Measurements from ENCODE around the gene WNK1. TPM values are rescaled to one million over a fixed set of nuclear protein-coding genes. Genes with fewer than 3 reads are reported as not detected.
"Not testable (repeated sequence)": the region's sequence is repeated elsewhere in the genome, so short reads cannot be mapped to it uniquely, and the experiment has no call there.

The WNK1 gene
- polyA plus RNA-seq, 10 donors: 57.4 to 88.3 (median 69.9) TPM

- DNase-seq: no peak
Measured at GRCh38 chr12:909861-910260, 157.5 kb downstream of the WNK1 start.

DNA sequence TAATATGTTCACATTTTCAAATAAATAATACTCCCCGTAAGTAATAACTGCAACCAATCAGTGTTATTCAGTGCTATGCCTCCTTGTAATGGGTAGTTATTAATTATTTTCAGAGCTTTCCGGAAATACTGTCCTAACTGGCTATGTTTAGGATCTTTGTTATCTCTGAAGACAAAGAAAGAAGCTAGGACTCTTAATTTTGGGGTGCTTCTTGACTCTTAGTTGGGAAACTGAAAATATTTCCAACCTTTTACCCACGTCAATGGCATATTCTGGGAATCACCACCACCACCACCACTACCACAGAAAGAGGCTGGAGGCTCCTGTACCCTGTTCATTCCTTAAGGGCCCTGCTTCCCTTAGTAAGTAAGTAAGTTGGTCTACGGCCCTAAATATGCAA lies 158.0 kb downstream of the WNK1 start:
- DNase-seq: no peak

DNA sequence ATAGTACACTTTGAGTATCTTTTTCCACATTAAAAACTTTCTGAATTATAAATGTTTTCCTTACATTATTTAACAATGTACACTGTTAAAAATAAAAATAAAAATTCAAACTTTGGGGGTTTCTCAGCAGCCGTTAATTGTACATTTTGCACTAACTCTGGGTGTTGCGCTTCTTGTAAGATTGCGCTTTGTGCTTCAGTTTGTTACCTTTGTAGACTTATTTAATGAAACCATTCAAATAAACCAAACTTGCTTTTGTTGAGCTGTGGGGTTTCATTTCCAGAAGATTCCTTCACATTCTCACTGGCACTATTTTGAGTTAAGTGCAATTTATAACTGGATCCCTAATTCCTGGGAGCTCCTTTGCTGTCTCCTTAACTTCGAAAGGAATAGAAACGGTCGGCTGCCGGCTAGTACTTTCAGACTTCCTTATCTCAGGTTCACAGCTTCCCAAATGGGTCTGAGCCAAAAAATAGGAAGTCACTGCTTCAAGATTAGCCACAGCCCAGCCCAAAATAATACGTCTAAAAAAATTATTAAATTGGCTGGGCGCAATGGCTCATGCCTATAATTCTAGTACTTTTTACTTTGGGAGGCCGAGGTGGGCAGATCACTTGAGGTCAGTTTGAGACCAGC lies 158.9 kb downstream of the WNK1 start:
- no peak for DNase-seq

DNA sequence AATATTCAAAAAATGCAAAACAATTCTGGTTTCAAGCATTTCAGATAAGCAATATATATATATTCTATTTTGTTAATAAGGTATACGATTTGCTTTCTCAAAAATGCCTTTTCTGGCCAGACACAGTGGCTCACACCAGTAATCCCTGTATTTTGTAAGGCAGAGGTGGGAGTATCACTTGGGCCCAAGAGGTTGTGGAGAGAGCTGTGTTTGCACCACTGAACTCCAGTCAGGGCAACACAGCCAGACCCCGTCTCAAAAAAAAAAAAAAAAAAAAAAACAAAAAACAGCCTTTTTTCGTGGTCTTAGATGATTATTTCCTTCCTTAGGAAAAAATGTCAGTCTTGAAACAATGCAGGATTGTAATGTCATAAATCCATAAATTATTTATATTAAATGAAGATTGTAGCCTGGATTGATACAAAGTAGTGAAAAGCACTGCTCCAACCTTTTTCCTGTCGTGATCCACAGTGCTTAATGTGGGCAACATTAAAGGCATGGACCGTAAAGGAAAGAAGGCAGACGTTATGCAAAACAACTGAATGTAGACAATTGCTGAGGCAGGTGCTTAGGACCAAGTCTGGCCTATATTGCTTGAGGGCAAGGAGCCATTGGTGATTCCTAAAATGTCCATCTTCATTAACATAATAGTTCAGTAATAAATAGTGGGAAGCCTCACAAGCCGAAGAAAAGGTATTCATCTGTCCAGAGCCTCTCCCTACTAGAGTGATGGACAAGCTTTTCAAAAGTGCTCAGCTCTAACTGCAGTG lies 160.3 kb downstream of the WNK1 start:
- DNase-seq: no peak

- peak in 1 of 3 donors; percentile 31 for DNase-seq
Measured at GRCh38 chr12:913919-914698, 161.7 kb downstream of the WNK1 start.

- DNase-seq: no peak
Measured at GRCh38 chr12:915090-915489, 162.7 kb downstream of the WNK1 start.

DNA sequence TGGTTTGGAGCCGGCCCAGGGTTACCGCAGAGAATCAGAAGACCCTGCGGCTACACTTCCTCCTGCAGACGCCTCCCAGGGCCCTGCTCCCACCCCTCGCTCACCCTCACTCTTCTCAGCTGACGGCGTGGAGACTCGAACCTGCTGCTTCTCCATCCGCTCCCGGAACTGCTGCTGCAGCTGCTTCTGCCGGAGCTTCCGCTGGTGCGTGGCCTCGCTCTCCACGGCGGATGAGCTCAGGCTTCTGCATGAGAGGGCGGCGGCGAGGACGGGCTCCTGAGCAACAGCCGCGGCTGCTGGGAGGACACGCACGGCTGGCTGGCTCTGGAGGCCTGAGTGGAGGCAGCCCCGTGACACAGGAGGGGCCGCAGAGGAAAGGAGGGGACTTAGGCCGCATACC lies 163.9 kb downstream of the WNK1 start:
- DNase-seq: no peak

DNA sequence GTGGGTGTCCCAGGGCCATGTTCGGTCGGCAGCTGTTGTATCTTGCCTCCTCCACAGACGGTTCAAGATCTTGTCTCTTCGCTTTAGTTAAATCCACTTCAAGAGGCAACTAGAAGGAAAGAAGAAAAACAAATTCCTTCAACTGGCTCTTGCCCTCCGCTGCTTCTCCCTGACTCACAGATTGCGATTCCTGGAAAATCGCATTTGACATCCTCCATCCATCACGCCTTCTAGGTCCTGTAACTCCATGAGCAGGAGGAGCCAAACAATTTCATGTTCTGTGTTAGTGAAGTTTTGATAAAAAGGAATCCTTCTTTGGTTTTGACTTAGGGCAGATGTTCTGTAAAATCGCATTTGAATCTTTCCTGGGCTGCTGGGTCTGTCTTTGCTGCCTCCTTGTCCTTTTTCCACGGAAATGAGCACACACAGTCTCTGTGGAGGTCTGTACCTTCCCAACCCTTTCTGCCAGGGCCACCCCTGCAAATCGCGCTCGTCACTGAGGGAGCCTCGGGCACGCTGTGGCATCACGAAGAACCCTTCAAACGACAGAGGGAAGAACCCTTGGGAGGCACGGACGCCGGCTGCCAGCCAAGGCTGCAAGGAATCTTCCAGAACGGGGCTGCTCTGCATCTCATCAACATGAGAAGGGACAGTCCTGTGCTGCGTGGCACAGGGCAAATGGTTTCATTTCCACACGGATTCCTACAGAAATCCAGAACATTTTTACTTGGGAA lies 164.5 kb downstream of the WNK1 start:
- no peak for DNase-seq

DNA sequence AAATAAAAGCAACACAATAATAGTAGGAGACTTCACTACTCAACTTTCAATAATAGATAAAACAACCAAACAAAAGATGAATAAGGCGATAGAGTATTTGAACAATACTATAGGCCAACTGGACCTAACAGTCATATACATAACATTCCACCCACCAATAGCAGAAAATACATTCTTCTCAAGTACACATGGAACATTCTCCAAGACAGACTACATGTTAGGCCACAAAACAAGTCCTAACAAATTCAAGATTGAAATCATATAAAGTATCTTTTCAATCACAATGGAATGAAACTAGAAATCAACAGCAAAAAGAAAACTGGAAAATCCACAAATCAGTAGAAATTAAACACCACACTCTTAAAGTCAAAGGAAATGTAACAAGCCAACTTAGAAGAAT lies 168.3 kb downstream of the WNK1 start:
- DNase-seq: no peak

GRCh38 chr12:922285-922684 lies 169.9 kb downstream of the WNK1 start:
- DNase-seq: no peak

DNA sequence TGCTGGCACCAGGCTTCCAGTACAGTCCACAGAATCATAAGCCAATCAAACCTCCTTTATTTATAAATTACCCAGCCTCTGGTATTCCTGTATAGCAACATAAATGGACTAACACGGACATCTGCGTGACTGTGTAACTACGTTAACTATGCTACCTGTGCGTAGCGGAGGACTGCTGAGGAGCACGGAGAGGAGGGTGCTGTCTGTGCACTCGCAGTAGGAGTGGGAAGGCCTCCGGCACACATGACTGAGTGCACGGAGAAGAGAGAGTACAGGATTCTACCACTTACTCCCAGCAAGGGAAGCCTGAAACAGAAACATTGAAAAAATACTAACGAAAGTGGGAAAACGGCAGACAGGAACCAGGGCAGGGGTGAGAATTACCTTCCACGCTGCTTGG lies 174.3 kb downstream of the WNK1 start:
- no peak for DNase-seq

GRCh38 chr12:931060-931459 lies 178.7 kb downstream of the WNK1 start:
- DNase-seq: no peak

DNA sequence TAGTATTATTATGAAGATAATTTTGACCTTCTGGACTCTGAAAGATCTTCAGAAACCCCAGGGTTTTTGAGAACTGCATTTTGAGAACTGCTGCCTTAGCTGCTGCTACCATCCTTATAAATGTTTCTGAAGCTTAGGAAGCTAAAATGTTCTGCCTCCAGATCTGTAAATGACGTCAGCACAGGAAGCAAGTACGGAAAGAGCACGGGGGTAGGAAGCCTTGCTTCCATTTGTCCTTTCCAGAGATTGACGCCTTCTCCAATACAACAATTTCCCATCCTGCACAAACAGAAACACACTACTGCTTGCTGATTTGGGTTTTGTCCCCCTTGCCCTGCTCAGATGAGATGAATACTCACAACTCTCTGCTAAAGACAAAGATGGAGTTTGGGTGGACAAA lies 179.2 kb downstream of the WNK1 start:
- no peak for DNase-seq

DNA sequence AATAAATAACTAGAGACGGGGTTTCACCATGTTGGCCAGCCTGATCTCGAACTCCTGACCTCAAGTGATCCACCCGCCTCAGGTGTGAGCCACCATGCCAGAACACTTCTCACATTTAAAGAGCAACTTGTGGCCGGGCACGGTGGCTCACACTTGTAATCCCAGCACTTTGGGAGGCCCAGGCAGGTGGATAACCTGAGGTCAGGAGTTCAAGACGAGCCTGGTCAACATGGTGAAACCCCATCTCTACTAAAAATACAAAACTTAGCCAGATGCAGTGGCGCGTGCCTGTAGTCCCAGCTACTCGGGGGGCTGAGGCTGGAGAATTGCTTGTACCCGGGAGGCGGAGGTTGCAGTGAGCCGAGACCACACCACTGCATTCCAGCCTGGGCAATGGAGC lies 183.5 kb downstream of the WNK1 start:
- not testable (repeated sequence) for DNase-seq

DNA sequence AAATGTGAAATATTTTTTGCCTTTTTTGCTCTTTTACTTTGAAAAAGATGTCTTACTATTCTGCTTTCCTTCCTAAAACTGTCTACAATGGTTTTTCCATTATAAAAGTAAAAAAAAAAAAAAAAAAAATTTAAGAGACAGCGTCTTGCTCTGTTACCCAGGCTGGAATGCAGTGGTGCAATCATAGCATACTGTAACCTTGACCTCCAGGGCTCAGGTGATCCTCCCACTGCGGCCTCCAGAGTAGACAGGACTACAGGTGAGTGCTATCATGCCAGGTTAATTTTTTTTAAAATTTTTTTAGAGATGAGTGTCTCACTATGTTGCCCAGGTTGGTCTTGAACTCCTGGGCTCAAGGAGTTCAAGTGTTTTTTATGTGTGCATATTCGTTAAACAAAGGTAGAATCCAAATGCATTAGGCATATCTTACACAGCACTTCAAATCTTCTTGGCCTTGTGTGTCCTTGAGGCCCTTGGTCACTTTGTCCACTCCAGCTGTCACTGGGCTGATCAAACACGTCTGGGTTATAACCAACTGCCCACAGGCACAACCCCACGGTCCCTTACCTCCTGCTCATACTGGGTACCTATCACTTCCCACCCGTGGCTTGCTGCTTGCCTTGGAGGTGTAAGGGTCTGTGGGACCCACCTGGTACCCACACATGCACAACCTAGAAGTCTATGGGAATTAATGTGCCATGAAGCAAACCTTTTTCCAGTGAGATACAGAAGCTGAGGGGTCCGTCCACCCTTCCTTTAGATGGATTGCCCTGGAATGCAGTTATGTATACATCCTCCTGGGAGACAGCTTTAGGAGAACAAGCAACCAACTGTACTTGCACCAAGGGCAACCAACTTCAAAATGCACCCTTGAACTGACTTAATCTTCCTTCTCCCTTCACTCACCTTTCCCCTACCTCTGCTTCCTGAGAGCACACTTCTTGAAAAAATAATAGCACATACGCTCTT lies 184.3 kb downstream of the WNK1 start:
- no peak for DNase-seq

DNA sequence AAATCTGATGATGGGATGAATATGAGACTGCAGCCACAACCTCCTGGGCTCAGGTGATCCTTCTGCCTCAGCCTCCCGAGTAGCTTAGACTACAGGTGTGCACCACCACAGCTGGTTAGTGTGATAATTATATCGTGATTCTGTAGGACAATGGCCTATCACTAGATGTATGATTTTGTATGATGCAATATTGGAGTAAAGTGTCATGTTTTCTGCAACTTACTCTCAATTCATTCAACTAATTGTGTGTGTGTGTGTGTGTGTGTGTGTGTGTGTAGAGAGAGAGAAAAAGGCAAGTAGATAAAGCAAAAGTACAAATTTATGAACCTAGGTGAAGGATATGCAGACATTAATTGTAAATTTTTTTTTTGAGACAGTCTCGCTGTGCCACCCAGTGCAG lies 186.4 kb downstream of the WNK1 start:
- DNase-seq: no peak

- DNase-seq: peak; percentile 43 to 66 (median 57)
Measured at GRCh38 chr12:943051-943450, 190.7 kb downstream of the WNK1 start.

- DNase-seq: no peak
Measured at GRCh38 chr12:944211-944610, 191.8 kb downstream of the WNK1 start.

- no peak for DNase-seq
Measured at GRCh38 chr12:946212-946611, 193.8 kb downstream of the WNK1 start.

- DNase-seq: no peak
Measured at GRCh38 chr12:946631-947030, 194.3 kb downstream of the WNK1 start.

GRCh38 chr12:948238-948637 lies 195.9 kb downstream of the WNK1 start:
- DNase-seq: no peak

Measured in muscle of back (tissue), 11 donors.